HG03354 (cell line): ENCODE measurements around the gene OR5A1.
A peak's percentile ranks its signal among the peaks of the same experiment; 100 is the strongest.
"Not testable (repeated sequence)": the region's sequence is repeated elsewhere in the genome, so short reads cannot be mapped to it uniquely, and the experiment has no call there.

ENCODE experiments used
- ATAC-seq: cut with Tn5 transposase; IDR thresholded peaks from one replicate; pipeline ENCODE4 v1.9.1; 2021; ENCODE audit warnings: mild to moderate bottlenecking; ENCODE audit not compliant: unreplicated experiment, poor library complexity, severe bottlenecking

OR5A1 gene

DNA sequence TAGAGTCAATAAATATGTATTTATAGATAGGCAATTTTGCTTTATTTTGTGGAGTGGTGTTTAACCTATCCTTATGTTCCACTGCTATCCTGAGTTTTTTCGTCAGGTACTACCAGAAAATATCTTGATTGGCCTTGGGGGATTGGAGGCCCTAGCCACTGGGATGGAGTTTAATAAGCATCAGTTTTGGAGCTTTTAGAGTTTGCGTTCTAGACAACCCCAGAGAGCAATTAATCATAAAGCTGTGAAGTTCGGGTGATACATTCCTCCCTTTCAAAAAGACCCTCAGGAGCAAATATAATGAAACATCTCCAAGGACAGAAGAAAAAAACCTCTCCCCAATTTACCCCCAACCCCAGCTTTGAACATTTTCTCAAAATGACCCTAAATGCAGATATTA, at the start of gene OR5A1:
Gene OR5A1, plus strand, starts transcription at position 301 of the 400 bp plus-strand sequence. CDS start 6,700 bp downstream, outside the sequence.
- ATAC-seq, result no peak

DNA sequence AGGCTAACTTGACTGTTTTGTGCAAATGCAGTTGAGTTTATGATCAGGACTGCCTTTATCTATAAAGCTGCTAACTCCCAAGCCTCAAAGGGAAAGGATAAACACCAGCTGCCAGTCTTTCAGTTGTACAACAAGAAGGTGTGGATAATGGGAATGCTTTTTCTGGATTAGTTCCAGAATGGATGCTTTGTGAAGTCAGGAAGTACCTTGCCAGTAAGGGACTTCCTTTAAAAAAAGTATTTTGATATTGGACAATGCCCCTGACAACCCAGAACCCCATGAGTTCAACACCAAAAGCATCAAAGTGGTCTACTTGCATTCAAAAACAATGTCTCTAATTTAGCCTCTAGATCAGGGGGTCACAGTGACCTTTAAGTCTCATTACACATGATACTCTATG, 42.1 kb upstream of the OR5A1 start:
- no peak for ATAC-seq

GRCh38 chr11:59400461-59401261, 35.6 kb upstream of the OR5A1 start:
- ATAC-seq, result no peak

DNA sequence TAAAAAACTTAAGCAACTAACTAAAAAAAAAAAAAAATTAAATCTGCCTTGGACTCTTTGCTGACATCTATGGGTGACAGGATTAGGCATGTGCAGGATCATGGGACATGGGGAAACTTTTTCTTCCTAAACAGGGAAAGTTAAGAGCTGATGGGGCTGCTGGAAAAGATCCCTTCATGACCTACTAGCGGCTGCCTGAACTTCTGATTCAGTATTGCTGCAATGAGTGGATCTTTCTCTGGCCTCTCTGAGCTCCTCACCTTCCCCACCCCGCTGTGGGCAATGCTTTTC, 35.1 kb upstream of the OR5A1 start:
- ATAC-seq, result no peak

DNA sequence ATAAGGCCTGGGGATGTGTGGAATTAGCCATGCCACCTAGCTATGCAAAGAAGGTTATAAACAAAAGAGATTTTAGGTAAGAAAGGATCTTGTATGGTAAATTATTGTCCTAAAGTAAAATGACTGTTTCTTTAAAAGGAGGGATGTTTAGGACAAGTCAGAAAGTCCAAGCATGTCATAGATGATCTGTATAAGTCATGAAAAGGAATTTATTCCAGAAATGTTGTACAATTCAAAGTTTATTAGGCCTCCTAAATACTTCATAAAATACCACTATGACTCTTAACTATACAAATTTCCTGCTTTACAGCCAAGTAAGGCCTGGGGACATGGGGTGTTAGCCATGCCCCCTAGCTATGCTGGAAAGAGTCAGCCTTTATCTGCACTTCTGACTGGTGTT, 32.7 kb upstream of the OR5A1 start:
- no peak for ATAC-seq

- ATAC-seq, result no peak
Measured at GRCh38 chr11:59413646-59414045, 22.6 kb upstream of the OR5A1 start.

GRCh38 chr11:59415111-59415510, 21.2 kb upstream of the OR5A1 start:
- no peak for ATAC-seq

- ATAC-seq, result no peak
Measured at GRCh38 chr11:59416613-59417012, 19.7 kb upstream of the OR5A1 start.

DNA sequence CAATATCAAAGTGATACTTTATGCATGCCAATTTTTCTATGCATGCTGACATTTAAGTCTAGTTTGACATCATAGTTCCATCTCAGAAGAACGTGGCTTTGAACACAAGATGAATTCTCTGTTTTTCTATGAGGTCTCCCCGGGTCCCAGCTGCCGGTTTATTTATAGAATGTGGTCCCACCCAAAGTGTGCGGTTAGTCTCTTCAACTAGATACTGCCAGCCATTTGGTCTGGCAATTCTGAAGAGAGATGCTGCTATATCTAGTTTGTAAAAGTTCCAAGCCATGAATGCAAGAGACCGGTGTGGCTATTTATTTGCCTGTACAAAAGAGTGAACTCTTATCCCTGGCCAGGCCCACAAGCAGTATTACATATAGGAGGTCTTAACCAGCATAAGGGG, 19.2 kb upstream of the OR5A1 start:
- no peak for ATAC-seq

DNA sequence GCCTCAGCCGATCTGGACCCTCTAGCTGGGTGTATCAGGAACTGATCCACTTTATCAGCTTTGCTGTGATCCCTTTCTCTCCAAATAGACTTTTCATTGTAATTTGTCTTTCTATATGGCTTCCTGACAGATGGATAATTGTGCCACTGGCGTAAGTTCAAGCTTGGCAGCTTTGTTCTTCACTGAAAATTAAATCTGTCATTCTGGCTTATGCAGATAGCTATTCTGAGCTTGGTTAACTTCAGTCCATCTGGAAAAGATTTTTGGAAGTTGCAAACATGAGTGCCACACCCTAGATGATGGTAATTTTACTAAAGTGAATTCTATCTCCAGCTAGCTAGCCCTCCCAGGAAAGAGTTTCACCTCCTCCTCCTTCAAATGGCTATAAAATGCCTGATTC, 18.1 kb upstream of the OR5A1 start:
- no peak for ATAC-seq

GRCh38 chr11:59423835-59424234, 12.4 kb upstream of the OR5A1 start:
- no peak for ATAC-seq

- ATAC-seq, result no peak
Measured at GRCh38 chr11:59425131-59425530, 11.1 kb upstream of the OR5A1 start.

GRCh38 chr11:59426361-59427067, 9.8 kb upstream of the OR5A1 start, which contains the start of gene OR5A2:
OR5A2 (minus strand) TSS chr11:59426413; CDS start chr11:59422953, 3,460 bp downstream.
- ATAC-seq, result no peak

DNA sequence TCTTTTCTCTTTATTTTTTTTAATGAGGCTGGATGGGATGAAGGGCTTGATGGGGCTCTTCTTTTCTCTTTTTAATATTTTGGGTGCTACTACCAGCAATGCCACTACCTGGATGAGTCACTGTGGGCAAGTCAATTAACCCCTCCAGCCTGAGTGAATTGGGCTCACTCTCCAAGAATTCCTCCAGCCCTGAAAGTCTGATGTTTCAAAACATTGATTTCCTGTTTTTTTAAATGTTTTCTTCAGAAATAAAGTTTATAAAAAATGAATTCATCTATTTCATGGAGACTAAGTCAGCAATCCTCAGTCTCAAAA, 9.2 kb upstream of the OR5A1 start:
- ATAC-seq, result no peak

DNA sequence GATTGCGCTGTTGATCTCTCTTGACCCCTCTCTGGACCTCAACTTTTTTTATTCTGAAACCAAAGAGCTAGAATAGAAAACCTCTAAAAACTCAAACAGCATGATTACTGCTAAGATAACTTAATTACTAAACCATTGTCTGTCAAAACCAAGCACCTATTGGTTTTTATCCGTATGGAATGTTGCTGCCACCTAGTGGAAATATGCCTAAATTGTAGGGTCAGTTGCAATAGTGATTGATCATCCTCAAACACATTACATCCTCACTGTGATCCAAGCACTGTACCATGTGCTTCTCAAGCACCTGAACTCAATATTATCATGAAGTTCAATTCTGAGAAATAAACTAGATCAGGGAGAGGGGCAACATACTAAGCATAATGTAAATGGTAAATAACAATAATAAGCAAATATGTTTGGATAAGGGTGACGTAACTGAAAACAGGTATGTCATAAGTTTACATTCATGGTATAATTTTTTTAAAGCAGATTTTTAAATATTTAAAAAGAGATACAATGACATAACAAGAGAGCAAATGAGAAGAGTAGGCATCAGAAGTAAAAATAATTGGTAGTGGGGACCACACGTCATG, 6.2 kb upstream of the OR5A1 start:
- ATAC-seq, result peak; percentile 90

- no peak for ATAC-seq
Measured at GRCh38 chr11:59437770-59438169, 1.5 kb downstream of the OR5A1 start.

- ATAC-seq, result not testable (repeated sequence)
Measured at GRCh38 chr11:59445624-59446023, 9.4 kb downstream of the OR5A1 start.

- ATAC-seq, result no peak
Measured at GRCh38 chr11:59448484-59448883, 12.2 kb downstream of the OR5A1 start.

- no peak for ATAC-seq
Measured at GRCh38 chr11:59456661-59457060, 20.4 kb downstream of the OR5A1 start, which contains the start of gene OR4D6. OR4D6 (plus strand) TSS chr11:59456961; CDS start chr11:59456961, 0 bp downstream.

DNA sequence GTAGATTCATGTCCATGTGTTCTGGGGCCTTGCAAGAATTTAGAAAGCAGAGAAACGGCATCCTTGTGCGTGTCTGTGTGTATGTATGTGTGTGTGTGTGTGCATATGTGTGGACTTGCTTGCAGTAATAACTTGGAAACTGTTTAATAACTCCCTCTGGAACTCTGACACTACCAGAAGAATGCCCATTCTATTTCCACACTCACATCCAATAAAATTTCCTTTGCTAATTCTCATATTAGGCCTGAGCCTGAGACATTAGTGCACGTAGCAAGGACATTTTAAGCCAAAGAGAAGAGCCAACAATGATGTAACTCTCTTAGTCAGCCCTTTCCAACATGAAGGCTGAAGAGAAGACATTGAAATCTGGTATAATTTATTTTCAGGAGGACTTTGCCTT, 23.6 kb downstream of the OR5A1 start:
- no peak for ATAC-seq

- no peak for ATAC-seq
Measured at GRCh38 chr11:59463190-59463641, 26.9 kb downstream of the OR5A1 start.
